Fibroblast of mammary gland (primary cell): ENCODE results near the gene CHST15.
A peak's percentile ranks its signal among the peaks of the same experiment; 100 is the strongest.

Experiments used
- DNase-seq: peaks from one replicate; pipeline ENCODE4 v3.0.0-alpha.2; 2010; ENCODE audit warnings: low read depth
- H3K4me3 ChIP-seq: 2 replicates; pipeline ENCODE4 v1.5.1; 2011; ENCODE audit warnings: low read depth, mild to moderate bottlenecking, low read length, moderate library complexity; ENCODE audit not compliant: control insufficient read depth
- TF ChIP-seq, protein P1 (sequence below): conservative IDR thresholded peaks from 2 replicates; pipeline ENCODE4 v1.5.1; 2011; ENCODE audit warnings: low read depth, low read length, inconsistent platforms; ENCODE audit not compliant: control insufficient read depth, insufficient read depth

The CHST15 gene

DNA sequence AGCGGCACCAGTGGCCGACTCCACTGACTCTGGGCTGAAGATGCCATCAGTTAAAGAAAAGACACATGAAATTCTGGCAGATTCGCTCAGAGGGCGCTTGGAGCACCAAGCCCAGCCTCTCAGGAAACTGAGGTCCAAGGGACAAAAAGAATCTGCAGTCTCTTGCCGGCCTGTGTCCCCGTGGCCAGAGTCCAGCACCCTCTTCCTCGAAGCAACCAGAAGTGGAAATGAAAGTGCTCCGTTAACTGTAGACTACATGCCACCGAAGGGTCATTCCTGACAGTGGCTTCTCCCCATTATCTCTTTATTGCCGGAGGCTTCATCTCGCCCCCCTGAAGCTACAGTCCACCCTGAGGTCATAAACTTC lies 1.0 kb upstream of the CHST15 start:
- H3K4me3 ChIP-seq: no peak overlapping the region
- no peak for DNase-seq
- TF ChIP-seq, protein P1, sequence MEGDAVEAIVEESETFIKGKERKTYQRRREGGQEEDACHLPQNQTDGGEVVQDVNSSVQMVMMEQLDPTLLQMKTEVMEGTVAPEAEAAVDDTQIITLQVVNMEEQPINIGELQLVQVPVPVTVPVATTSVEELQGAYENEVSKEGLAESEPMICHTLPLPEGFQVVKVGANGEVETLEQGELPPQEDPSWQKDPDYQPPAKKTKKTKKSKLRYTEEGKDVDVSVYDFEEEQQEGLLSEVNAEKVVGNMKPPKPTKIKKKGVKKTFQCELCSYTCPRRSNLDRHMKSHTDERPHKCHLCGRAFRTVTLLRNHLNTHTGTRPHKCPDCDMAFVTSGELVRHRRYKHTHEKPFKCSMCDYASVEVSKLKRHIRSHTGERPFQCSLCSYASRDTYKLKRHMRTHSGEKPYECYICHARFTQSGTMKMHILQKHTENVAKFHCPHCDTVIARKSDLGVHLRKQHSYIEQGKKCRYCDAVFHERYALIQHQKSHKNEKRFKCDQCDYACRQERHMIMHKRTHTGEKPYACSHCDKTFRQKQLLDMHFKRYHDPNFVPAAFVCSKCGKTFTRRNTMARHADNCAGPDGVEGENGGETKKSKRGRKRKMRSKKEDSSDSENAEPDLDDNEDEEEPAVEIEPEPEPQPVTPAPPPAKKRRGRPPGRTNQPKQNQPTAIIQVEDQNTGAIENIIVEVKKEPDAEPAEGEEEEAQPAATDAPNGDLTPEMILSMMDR: no peak

DNA sequence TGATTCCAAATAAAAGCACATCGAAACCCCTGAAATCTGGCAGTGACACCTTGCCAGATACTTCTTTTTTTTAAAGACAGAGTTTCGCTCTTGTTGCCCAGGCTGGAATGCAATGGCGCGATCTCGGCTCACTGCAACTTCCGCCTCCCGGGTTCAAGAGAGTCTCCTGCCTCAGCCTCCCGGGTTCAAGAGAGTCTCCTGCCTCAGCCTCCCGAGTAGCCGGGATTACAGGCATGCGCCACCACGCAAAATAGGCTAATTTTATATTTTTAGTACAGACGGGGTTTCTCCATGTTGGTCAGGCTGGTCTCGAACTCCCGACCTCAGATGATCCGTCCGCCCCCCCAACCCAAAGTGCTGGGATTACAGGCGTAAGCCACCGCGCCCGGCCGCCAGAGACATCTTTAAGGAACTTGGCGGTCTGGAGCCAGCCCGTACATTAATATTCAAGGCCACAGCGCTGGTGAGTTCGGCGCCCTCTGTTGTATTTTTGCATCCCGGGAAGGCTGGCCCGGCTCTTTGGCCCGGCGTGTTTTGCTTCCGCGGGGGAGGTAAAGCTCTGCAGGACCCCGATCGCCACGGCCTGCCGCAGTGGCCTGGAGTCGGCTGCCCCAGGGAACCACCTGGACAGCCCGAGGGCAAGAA lies 498 bp upstream of the CHST15 start:
- peak overlapping the region; percentile 47 for H3K4me3 ChIP-seq
- DNase-seq: peak; percentile 29

DNA sequence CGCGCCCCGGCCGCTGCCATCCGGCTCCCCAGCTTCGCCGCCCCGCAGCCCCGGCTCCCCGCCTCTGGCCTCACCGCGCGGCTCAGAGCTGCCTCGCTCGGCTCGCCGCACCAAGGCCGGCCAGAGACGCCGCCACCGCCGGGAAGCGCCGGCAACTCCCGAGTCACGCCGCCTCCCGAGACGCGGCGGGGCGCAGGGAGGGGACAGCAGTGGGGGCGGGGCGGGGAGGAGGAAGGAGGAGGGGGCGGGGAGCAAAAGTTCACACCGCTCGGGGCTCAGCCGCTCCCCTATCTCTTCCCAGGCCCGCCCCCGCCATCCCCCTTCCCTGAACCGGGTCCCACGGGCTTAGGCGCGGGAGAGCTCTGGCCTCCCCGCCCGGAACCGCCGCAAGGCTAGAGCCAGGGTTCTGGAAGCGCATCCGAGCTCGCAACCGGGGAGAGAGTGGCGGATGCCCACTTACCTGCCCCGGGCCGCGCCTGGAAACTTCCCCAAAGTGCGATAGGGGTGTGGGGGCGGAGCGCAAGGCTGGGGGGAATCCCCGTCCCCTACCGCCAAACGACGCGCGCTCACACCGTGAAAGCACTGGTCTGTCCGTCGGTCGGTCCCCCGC lies 1.0 kb downstream of the CHST15 start:
- no peak for DNase-seq

DNA sequence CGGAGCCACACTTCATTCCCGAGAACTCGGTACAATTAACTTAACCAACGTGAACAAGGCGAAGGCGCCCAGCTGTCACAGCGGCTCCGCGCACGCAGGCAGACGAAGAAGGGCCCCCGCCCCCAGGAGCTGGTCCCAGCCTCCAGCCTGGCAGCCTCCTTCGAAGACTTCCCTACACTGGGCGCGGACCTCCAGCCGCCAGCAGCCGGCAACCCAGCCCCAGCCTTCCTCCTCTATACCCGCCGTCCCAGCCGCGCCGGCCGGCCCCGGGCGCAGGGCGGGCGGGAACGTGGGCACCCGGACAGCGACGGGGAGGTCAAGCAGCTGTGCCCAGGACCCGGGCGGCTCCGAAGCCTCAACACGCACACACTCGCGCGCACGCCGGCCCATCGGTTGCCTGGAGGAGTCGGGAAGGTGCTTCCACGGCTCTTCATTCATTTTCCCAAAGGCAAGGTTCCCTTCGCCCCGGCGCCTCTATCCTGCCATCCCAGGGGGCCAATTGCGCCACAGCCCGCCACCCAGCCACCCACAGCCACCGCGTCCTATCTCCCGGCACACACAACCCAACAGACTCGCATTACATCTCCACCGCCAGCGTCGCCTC lies 1.6 kb downstream of the CHST15 start:
- TF ChIP-seq, protein P1: no peak
- H3K4me3 ChIP-seq: peak overlapping the region; percentile 45
- DNase-seq: no peak

More for the DNA sequence above, 1.0 kb downstream of the CHST15 start:
- TF ChIP-seq, protein P1: no peak
- peak overlapping the region; percentile 47 for H3K4me3 ChIP-seq

DNA sequence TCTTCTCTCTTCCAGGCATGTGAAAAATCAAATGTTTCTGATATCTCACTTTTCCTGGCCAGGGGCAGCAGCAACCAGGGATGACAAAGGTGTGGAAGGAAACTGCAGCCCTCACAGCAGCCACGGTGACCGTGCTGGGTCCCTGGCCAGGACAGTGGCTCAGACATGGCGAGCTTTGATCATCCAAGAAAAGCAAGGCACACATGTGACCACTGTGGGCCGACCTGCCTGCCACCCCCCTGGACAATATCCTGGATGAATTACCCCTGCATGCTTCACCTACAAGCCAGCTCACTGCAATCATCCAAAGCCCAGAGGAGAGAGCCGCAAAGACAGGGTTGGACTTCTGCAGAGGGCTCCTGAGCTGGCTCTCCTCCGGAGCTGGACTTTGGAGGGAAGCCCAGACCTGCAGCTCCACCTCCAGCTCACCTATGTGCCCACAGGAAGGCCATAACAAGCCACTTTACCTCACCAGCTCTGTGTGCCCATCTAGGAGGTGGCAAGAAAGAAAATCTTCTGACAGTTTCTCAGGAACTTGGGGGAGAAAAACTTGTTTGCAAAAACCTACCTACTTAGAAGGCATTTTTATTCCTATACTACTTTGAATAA lies 2.7 kb downstream of the CHST15 start:
- TF ChIP-seq, protein P1: no peak
- H3K4me3 ChIP-seq: no peak overlapping the region
- no peak for DNase-seq

DNA sequence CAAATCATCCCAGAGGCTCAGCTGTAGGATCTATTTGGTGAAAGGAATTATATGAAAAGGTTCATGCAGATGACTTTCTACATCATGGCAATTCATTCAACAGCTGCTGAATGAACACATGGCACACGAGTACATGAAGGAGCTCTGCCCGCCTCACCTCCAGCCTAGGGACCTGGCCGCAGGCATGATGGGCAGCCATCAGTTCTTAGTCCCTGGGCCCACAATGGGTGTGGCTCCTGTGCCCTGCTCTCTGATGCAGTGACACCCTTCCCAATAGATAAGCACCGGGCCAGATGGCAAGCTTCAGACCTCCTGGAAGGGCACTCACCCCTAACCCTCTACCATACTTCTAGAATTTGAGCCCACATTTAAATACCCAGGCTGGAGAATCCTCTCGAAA lies 3.5 kb downstream of the CHST15 start:
- no peak overlapping the region for H3K4me3 ChIP-seq
- DNase-seq: no peak
- TF ChIP-seq, protein P1: no peak

DNA sequence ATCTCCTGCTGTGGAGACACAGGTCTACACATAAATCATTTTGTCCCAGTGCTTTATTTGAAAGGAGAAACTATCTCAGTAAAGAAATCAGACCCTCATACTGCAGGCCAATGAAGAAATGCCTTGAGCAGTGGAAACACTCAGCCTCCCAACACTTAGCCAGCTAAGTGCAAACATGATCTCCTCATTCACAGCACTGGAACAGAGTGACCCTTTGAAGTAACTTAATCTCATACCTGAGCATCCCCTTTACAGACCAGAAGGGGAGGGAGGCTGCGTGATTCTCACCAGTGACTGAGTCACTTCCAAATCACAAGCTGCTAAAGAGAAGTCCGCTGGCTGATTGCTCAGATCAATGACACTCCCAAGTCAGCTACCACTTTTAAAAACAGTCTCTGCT lies 4.5 kb downstream of the CHST15 start:
- no peak overlapping the region for H3K4me3 ChIP-seq
- DNase-seq: peak; percentile 38
- TF ChIP-seq, protein P1: no peak
